ENCODE data around the gene MIER1. TPM values are rescaled to one million over a fixed set of nuclear protein-coding genes. Genes with fewer than 3 reads are reported as not detected.

Gene MIER1
- total and polyA plus RNA-seq, 9 of the 15 experiments (the other 6 are each of a cell fraction or from before 2014, with no cell fraction given): 13.9 to 34.8 (median 21.5) TPM

GRCh38 chr1:66944330-66945274 lies 19.8 kb downstream of the MIER1 start:
- peaks cover 88% of the 10 kb centered on the region; the same call in 2 of the 3 replicates for H3K36me3 ChIP-seq (ENCODE audit: control insufficient read depth, insufficient read depth, low read length)
- in situ Hi-C loops (cut with MboI): no loop called here
- FAIRE-seq: peak; percentile 60
- TF ChIP-seq PURB (CRISPR knock-in tag; IDR thresholded peaks at IDR 0.05; ENCODE audit: low read depth) (no peak), HMG20B (CRISPR knock-in tag; IDR thresholded peaks at IDR 0.05) (no peak), ZNF280A (IDR thresholded peaks at IDR 0.05; ENCODE audit: low read depth, partially characterized antibody) (no peak), SMARCA4 (IDR thresholded peaks at IDR 0.05) (peak; percentile 37; the same call in 1 of the 2 replicates), FOXP1 (CRISPR knock-in tag; IDR thresholded peaks at IDR 0.05) (no peak), ZBTB34 (CRISPR knock-in tag; IDR thresholded peaks at IDR 0.05) (no peak), ATF3 (IDR thresholded peaks at IDR 0.05) (peak; percentile 56), ATF3 (CRISPR knock-in tag; conservative IDR thresholded peaks at IDR 0.05) (no peak), POLR2H (tag; IDR thresholded peaks at IDR 0.05; ENCODE audit: low read depth) (no peak), JUN (IDR thresholded peaks at IDR 0.05; ENCODE audit: borderline replicate concordance, low read depth, low read length) (0 out of 2 replicates have a peak, but pooled peaks have one; percentile 38), JUN (CRISPR knock-in tag; IDR thresholded peaks at IDR 0.05; ENCODE audit: borderline replicate concordance) (no peak), NR3C1 (CRISPR knock-in tag; IDR thresholded peaks at IDR 0.05) (no peak), E2F6 (IDR thresholded peaks at IDR 0.05; ENCODE audit: borderline replicate concordance in 1 of 2, extremely low read depth in 1 of 2, insufficient read depth in 1 of 2, insufficient read length in 1 of 2, low read depth in 1 of 2, low read length in 1 of 2, poor library complexity in 1 of 2, severe bottlenecking in 1 of 2) (no peak), ZNF354B (CRISPR knock-in tag; IDR thresholded peaks at IDR 0.05) (no peak), PHB (CRISPR knock-in tag; IDR thresholded peaks at IDR 0.05) (no peak), FOSL1 (tag; conservative IDR thresholded peaks at IDR 0.05) (peak; percentile 78), BCL6 (CRISPR knock-in tag; IDR thresholded peaks at IDR 0.05) (no peak)

More at GRCh38 chr1:66944330-66945274, 19.8 kb downstream of the MIER1 start:
- Histone ChIP-seq H3K9ac (ENCODE audit: insufficient read depth in 1 of 2, low read depth in 2 of 2, low read length in 2 of 2) (no peak overlapping the region), H4K20me1 (replicated peaks; ENCODE audit: control insufficient read depth, insufficient read depth, low read length) (no peaks in the 10 kb centered on the region), H3K4me1 (replicated peaks in 1 of 2; ENCODE audit: control insufficient read depth in 2 of 2, insufficient read depth in 2 of 2, low read length in 2 of 2) (0 out of 5 replicates have a peak, but pooled peaks cover 0 to 4% of the 10 kb centered on the region in 2 experiments), H3K9me1 (ENCODE audit: control insufficient read depth, insufficient read depth, low read length) (no peaks in the 10 kb centered on the region), H2AFZ (ENCODE audit: low read depth, low read length) (no peak overlapping the region), H3K4me2 (ENCODE audit: insufficient read depth, low read length) (no peak overlapping the region), H3K79me2 (ENCODE audit: control insufficient read depth, insufficient read depth, low read length) (peaks cover 61% of the 10 kb centered on the region), H3K4me3 (no peak overlapping the region), H3K27me3 (ENCODE audit: control insufficient read depth in 2 of 2, insufficient read depth in 2 of 2, low read length in 2 of 2) (no peaks in the 10 kb centered on the region), H3K9me3 (replicated peaks; ENCODE audit: control insufficient read depth, insufficient read depth, low read depth, low read length) (no peaks in the 10 kb centered on the region), H3K27ac (ENCODE audit: extremely low read depth, low read depth, low read length) (peak overlapping the region; percentile 45; the same call in 1 of the 3 replicates)
- WGBS (ENCODE audit: insufficient coverage, low coverage, missing lambda C conversion rate): 72% methylated on average over 7 of the region's 7 CpGs
- peak in 1 of 4 experiments; percentile 56 for DNase-seq (ENCODE audit: extremely low read depth in 1 of 4, low spot score in 3 of 4)
- intact Hi-C loops (cut with micrococcal nuclease): no loop called here
- BruUV-seq (replicated peaks): no TSS peak
- POLR2A ChIA-PET: interaction anchor here (2.2 kb wide), 1 partner anchor 14 kb away, joined by 11 read pairs; no protein-coding TSS in a partner anchor
- ATAC-seq: peak; percentile 66
- CTCF ChIA-PET (ENCODE audit: low intra/inter-chr PET ratio): no interaction called here

All from K562 (cell line).